Keratinocyte (primary cell): ENCODE measurements around the gene NFATC1. TPM values are rescaled to one million over a fixed set of nuclear protein-coding genes. Genes with fewer than 3 reads are reported as not detected.

Experiments used
- DNase-seq: peaks from one replicate; pipeline ENCODE4 v3.0.0-alpha.2; 2011; ENCODE audit warnings: low read depth, missing footprints, low spot score
- FAIRE-seq: peaks from 2 replicates; lab custom pipeline; 2011; peaks lifted over from hg19 to GRCh38; lab: Jason Lieb, UNC
- H2AFZ ChIP-seq: 2 replicates; pipeline ENCODE4 v1.6.0; 2012; ENCODE audit warnings: low read length, control low read depth, inconsistent platforms; ENCODE audit not compliant: control insufficient read depth
- H3K27ac ChIP-seq: 2 replicates; pipeline ENCODE4 v1.5.1; 2011; ENCODE audit warnings: low read length; ENCODE audit not compliant: control insufficient read depth, insufficient read depth
- H3K27me3 ChIP-seq: 3 replicates; pipeline ENCODE4 v1.6.0; 2011; ENCODE audit warnings: low read length; ENCODE audit not compliant: control insufficient read depth, insufficient read depth; ENCODE audit errors: extremely low read depth
- H3K36me3 ChIP-seq, 2 experiments: 2 replicates in 1 of 2; 3 replicates in 1 of 2; pipeline ENCODE4 v1.5.1; 2011; ENCODE audit warnings: low read length in 2 of 2, mild to moderate bottlenecking in 1 of 2; ENCODE audit not compliant: control insufficient read depth in 2 of 2, insufficient read depth in 2 of 2; ENCODE audit errors: extremely low read depth in 1 of 2
- H3K4me1 ChIP-seq: 3 replicates; pipeline ENCODE4 v1.5.1; 2011; ENCODE audit warnings: low read length; ENCODE audit not compliant: control insufficient read depth, insufficient read depth; ENCODE audit errors: extremely low read depth
- H3K4me2 ChIP-seq: 3 replicates; pipeline ENCODE4 v1.6.0; 2011; ENCODE audit warnings: low read depth, low read length; ENCODE audit not compliant: control insufficient read depth, insufficient read depth; ENCODE audit errors: extremely low read depth
- H3K4me3 ChIP-seq, 3 experiments: fragments of 200-600 bp in 1 of 3; sonication (generic) in 1 of 3; 2 replicates in 2 of 3; 3 replicates in 1 of 3; pipeline ENCODE4 v1.5.1; 2011 to 2016; ENCODE audit warnings: low read length in 3 of 3, mild to moderate bottlenecking in 3 of 3, control low read depth in 2 of 3, inconsistent platforms in 1 of 3, low read depth in 1 of 3, mixed read lengths in 1 of 3, mixed run types in 1 of 3, moderate library complexity in 1 of 3; ENCODE audit not compliant: control insufficient read depth in 2 of 3, insufficient read depth in 2 of 3; ENCODE audit errors: extremely low read depth in 1 of 3
- H3K79me2 ChIP-seq: 2 replicates; pipeline ENCODE4 v1.6.0; 2012; ENCODE audit warnings: low read length; ENCODE audit not compliant: control insufficient read depth, insufficient read depth
- H3K9ac ChIP-seq: 3 replicates; pipeline ENCODE4 v1.6.0; 2011; ENCODE audit warnings: low read length; ENCODE audit not compliant: control insufficient read depth, insufficient read depth; ENCODE audit errors: extremely low read depth
- H3K9me1 ChIP-seq: 3 replicates; pipeline ENCODE4 v1.6.0; 2011; ENCODE audit warnings: low read length; ENCODE audit not compliant: control insufficient read depth, insufficient read depth; ENCODE audit errors: extremely low read depth
- H3K9me3 ChIP-seq: 2 replicates; pipeline ENCODE4 v1.5.1; 2012; ENCODE audit warnings: low read depth, low read length; ENCODE audit not compliant: control insufficient read depth
- H4K20me1 ChIP-seq: 3 replicates; pipeline ENCODE4 v1.6.0; 2011; ENCODE audit warnings: low read length; ENCODE audit not compliant: control insufficient read depth, insufficient read depth; ENCODE audit errors: extremely low read depth
- CTCF ChIP-seq, 3 experiments: IDR thresholded peaks in 1 of 3; conservative IDR thresholded peaks in 1 of 3; optimal IDR thresholded peaks in 1 of 3; 2 replicates in 2 of 3; 3 replicates in 1 of 3; pipeline versions ENCODE3 to v1.5.1; 2011; ENCODE audit warnings: low read length in 3 of 3, mild to moderate bottlenecking in 3 of 3, moderate library complexity in 2 of 3, control low read depth in 1 of 3, inconsistent platforms in 1 of 3; ENCODE audit not compliant: insufficient read depth in 2 of 3; ENCODE audit errors: extremely low read depth in 1 of 3
- EZH2 ChIP-seq: IDR thresholded peaks from one replicate; pipeline ENCODE4 v1.6.1; 2012; ENCODE audit warnings: inconsistent platforms, mild to moderate bottlenecking, low read length, moderate library complexity
- dilution Hi-C: fragments of 300-500 bp; cut with MboI; formaldehyde crosslinking; loops from one replicate; pipeline ENCODE4 v1.7.0; 2020; ENCODE audit warnings: low sequenced_read_pairs; ENCODE audit not compliant: extremely low pct_ligation_motif_present
- polyA plus RNA-seq, 5 experiments: library from polyadenylated mRNA; depleted of rRNA in 3 of 5; stranded (reverse) in 3 of 5; stranded (forward) in 1 of 5; unstranded in 1 of 5; fragments of >200 nt; gene quantifications; 1 replicate in 1 of 5; 2 replicates in 3 of 5; 3 replicates in 1 of 5; pipeline versions ENCODE4 v1.2.1 to v1.2.3, GENCODE V29; 2011 to 2012; ENCODE audit warnings: missing spikeins in 2 of 5, low read depth in 1 of 5, low replicate concordance in 1 of 5

Gene NFATC1
- polyA plus RNA-seq, 1 donor (not counting 4 experiments of a cell fraction or from before 2014, with no cell fraction given): 0.77 TPM

DNA sequence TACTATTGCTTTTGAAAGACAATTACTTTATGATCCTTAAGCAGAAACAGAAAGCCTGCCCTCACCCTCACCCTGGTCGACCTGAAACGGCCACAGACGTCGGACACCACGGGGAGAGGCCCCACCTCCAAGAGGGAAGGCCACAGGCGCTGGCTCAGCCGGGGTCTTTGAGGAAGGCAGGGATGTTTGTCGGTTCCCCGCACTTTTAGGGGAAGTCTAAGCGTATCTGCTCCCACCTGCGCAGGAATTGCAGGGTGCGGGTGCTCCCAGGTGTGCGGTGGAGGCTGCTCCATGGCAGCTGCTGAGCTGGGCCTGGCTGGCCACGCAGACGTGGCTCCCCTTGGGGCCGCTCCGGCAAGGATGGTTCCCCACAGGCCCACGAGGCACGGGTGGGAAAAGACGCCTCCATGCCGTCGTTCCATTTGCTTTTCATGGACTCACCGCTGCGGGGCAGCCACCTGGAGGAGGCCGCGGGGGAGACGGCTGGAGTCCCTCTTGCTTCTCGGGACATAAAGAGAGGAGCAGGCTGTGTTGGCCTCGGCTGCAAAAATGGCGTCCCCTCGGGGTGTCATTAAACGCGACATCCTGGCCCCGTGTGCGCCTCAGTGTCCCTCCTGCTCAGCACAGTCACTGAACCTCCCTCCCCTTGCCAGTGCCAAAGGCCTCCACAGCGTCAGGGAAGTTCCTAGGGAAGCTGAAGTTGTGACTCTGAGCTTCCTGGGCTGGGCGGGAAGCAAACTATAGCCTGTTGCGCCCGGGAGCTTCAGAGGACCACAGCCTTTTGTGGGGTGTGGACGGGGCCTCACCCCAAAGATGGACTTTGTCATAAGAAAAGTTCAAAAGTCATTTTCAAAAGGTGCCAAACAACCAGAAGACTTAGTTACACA lies 63.4 kb downstream of the NFATC1 start:
- no peak for TF ChIP-seq CTCF (optimal IDR thresholded peaks at IDR 0.05 in 1 of 3, IDR thresholded peaks at IDR 0.05 in 1 of 3, conservative IDR thresholded peaks at IDR 0.05 in 1 of 3; ENCODE audit: extremely low read depth in 1 of 3, insufficient read depth in 2 of 3, low read length in 3 of 3)
- TF ChIP-seq EZH2: no peak
- H4K20me1 ChIP-seq: no peaks in the 10 kb centered on the region
- dilution Hi-C loops: no loop called here
- H3K79me2 ChIP-seq: no peaks in the 10 kb centered on the region
- no peaks in the 10 kb centered on the region for H3K9me3 ChIP-seq
- H3K27ac ChIP-seq: peak overlapping the region; percentile 54
- H3K9me1 ChIP-seq: no peaks in the 10 kb centered on the region
- FAIRE-seq (no peak), DNase-seq (no peak)
- no peaks in the 10 kb centered on the region for H3K36me3 ChIP-seq
- H2AFZ ChIP-seq: peak overlapping the region; percentile 49
- peaks cover 5% of the 10 kb centered on the region for H3K4me1 ChIP-seq
- H3K4me3 ChIP-seq: peak overlapping the region in 1 of 3 experiments; percentile 40
- peak overlapping the region; percentile 64 for H3K9ac ChIP-seq
- H3K27me3 ChIP-seq: no peaks in the 10 kb centered on the region
- peak overlapping the region; percentile 77 for H3K4me2 ChIP-seq

GRCh38 chr18:79459946-79460480 lies 64.3 kb downstream of the NFATC1 start:
- no peak overlapping the region for H3K9ac ChIP-seq
- H3K4me2 ChIP-seq: no peak overlapping the region
- FAIRE-seq (no peak), DNase-seq (no peak)
- no peak overlapping the region for H3K4me3 ChIP-seq
- H4K20me1 ChIP-seq: no peaks in the 10 kb centered on the region
- no peaks in the 10 kb centered on the region for H3K9me3 ChIP-seq
- H2AFZ ChIP-seq: no peak overlapping the region
- H3K27ac ChIP-seq: no peak overlapping the region
- H3K9me1 ChIP-seq: no peaks in the 10 kb centered on the region
- dilution Hi-C loops: no loop called here
- no peaks in the 10 kb centered on the region for H3K27me3 ChIP-seq
- no peaks in the 10 kb centered on the region for H3K79me2 ChIP-seq
- H3K36me3 ChIP-seq: no peaks in the 10 kb centered on the region
- peaks cover 5% of the 10 kb centered on the region for H3K4me1 ChIP-seq
- TF ChIP-seq CTCF (optimal IDR thresholded peaks at IDR 0.05 in 1 of 3, IDR thresholded peaks at IDR 0.05 in 1 of 3, conservative IDR thresholded peaks at IDR 0.05 in 1 of 3; ENCODE audit: extremely low read depth in 1 of 3, insufficient read depth in 2 of 3, low read length in 3 of 3) (no peak), EZH2 (no peak)
